Measurements from ENCODE around the gene PPP1R9B. TPM values are rescaled to one million over a fixed set of nuclear protein-coding genes. Genes with fewer than 3 reads are reported as not detected.
A peak's percentile ranks its signal among the peaks of the same experiment; 100 is the strongest.

PPP1R9B gene
- total RNA-seq, 4 donors from 2014 or later: 28.4 to 54.9 (median 36.9) TPM

DNA sequence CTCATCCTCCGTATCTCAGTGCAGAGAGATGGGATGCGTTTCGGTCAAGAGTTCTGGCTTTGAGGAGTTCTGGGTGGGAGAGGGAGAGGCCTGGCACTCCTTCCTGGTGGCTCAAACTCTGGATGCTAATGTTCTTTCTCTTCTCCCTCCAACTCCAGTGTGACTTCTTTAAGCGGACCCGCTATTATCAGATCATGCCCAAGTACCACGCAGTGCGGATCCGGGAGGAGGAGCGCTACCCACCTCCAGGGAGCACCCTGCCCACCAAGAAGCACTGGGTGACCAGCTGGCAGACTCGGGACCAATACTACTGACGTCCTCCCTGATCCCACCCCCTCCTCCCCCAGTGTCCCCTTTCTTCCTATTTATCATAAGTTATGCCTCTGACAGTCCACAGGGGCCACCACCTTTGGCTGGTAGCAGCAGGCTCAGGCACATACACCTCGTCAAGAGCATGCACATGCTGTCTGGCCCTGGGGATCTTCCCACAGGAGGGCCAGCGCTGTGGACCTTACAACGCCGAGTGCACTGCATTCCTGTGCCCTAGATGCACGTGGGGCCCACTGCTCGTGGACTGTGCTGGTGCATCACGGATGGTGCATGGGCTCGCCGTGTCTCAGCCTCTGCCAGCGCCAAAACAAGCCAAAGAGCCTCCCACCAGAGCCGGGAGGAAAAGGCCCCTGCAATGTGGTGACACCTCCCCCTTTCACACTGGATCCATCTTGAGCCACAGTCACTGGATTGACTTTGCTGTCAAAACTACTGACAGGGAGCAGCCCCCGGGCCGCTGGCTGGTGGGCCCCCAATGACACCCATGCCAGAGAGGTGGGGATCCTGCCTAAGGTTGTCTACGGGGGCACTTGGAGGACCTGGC lies 61.3 kb downstream of the PPP1R9B start:
- WGBS, 2 donors: 78 to 85% methylated on average over 23 to 24 of the region's 25 CpGs
- H3K27me3 ChIP-seq: no peaks in the 10 kb centered on the region
- no peak for TF ChIP-seq POLR2A (IDR thresholded peaks at IDR 0.05)
- no peak for TF ChIP-seq CTCF (IDR thresholded peaks at IDR 0.05)
- TF ChIP-seq EP300 (IDR thresholded peaks at IDR 0.05): no peak
- peaks cover 0 to 31% (median 0%) of the 10 kb centered on the region in 3 donors for H3K36me3 ChIP-seq
- H3K9me3 ChIP-seq: no peaks in the 10 kb centered on the region
- DNase-seq (ENCODE audit: low spot score in 2 of 2): no peak
- H3K4me1 ChIP-seq: peaks cover 0 to 4% (median 0%) of the 10 kb centered on the region in 4 donors
- H3K4me3 ChIP-seq: no peak overlapping the region
- H3K27ac ChIP-seq: no peak overlapping the region

- Histone ChIP-seq H3K27ac (no peak overlapping the region), H3K27me3 (no peaks in the 10 kb centered on the region), H3K4me1 (no peaks in the 10 kb centered on the region), H3K36me3 (peaks cover 0 to 35% (median 0%) of the 10 kb centered on the region in 3 donors), H3K4me3 (no peak overlapping the region), H3K9me3 (no peaks in the 10 kb centered on the region)
- WGBS, 2 donors: 73 to 78% methylated on average over 3 to 19 of the region's 19 CpGs
- DNase-seq (ENCODE audit: low spot score in 2 of 2): no peak
- TF ChIP-seq POLR2A (IDR thresholded peaks at IDR 0.05) (no peak), CTCF (IDR thresholded peaks at IDR 0.05) (no peak), EP300 (IDR thresholded peaks at IDR 0.05) (no peak)
Measured at GRCh38 chr17:50087912-50088405, 62.5 kb downstream of the PPP1R9B start.

GRCh38 chr17:50087246-50087911 lies 63.1 kb downstream of the PPP1R9B start:
- peaks cover 0 to 39% (median 0%) of the 10 kb centered on the region in 3 donors for H3K36me3 ChIP-seq
- TF ChIP-seq POLR2A (IDR thresholded peaks at IDR 0.05) (no peak), CTCF (IDR thresholded peaks at IDR 0.05) (peak; percentile 87 to 98 (median 95)), EP300 (IDR thresholded peaks at IDR 0.05) (no peak)
- no peaks in the 10 kb centered on the region for H3K4me1 ChIP-seq
- 31 to 42% methylated on average over 10 of the region's 10 CpGs for WGBS, 2 donors
- H3K27ac ChIP-seq: no peak overlapping the region
- no peak overlapping the region for H3K4me3 ChIP-seq
- H3K9me3 ChIP-seq: no peaks in the 10 kb centered on the region
- peak; percentile 49 to 70 for DNase-seq (ENCODE audit: low spot score in 2 of 2)
- no peaks in the 10 kb centered on the region for H3K27me3 ChIP-seq

Other genes starting within 250 kb of the PPP1R9B start
- not detected for gene DLX4, start 181.5 kb downstream of the PPP1R9B start, total RNA-seq
- under 1 TPM in 1 of 4 donors, not detected in 3; 0.30 TPM for gene DLX3, start 155.5 kb downstream of the PPP1R9B start, total RNA-seq
- 10 to 100 TPM; 59.2 to 85.7 (median 69.1) TPM for gene ITGA3, start 94.6 kb downstream of the PPP1R9B start, total RNA-seq
- gene PDK2, start 55.3 kb downstream of the PPP1R9B start, total RNA-seq: 10 to 100 TPM; 37.9 to 77.7 (median 49.8) TPM
- gene SAMD14, start 20.5 kb downstream of the PPP1R9B start, total RNA-seq: 1 to 10 TPM in 2 of 4 donors, under 1 TPM in 2; 0.63 to 1.5 (median 1.1) TPM
- 1 to 10 TPM; 1.8 to 7.8 (median 4.9) TPM for gene SGCA, start 15.3 kb upstream of the PPP1R9B start, total RNA-seq
- 100 to 1,000 TPM in 1 of 4 donors, 10 to 100 TPM in 3; 31.5 to 185 (median 73.0) TPM for gene COL1A1, start 51.0 kb upstream of the PPP1R9B start, total RNA-seq
- under 1 TPM in 2 of 4 donors, not detected in 2; 0.44 to 0.59 TPM for gene TMEM92, start 123.8 kb upstream of the PPP1R9B start, total RNA-seq
- 10 to 100 TPM; 27.6 to 32.3 (median 29.9) TPM for gene XYLT2, start 195.4 kb upstream of the PPP1R9B start, total RNA-seq
- 10 to 100 TPM; 32.4 to 45.9 (median 34.9) TPM for gene MRPL27, start 222.5 kb upstream of the PPP1R9B start, total RNA-seq
- gene EME1, start 222.6 kb upstream of the PPP1R9B start, total RNA-seq: 1 to 10 TPM in 2 of 4 donors, under 1 TPM in 2; 0.42 to 1.7 (median 1.1) TPM
- gene LRRC59, start 246.8 kb upstream of the PPP1R9B start, total RNA-seq: 10 to 100 TPM; 26.0 to 72.6 (median 36.3) TPM

All from tibial nerve (tissue), 4 donors.